Left lung (tissue), 10 donors: ENCODE measurements around the gene WWC2. TPM values are rescaled to one million over a fixed set of nuclear protein-coding genes. Genes with fewer than 3 reads are reported as not detected.

Source experiments
- ATAC-seq: fragments of 200-7000 bp; cut with Tn5 transposase; one replicate; pipeline ENCODE4 v1.9.1; 2020; ENCODE audit warnings: moderate library complexity
- DNase-seq, 4 donors: peaks; one replicate each; pipeline ENCODE4 v3.0.0-alpha.2; 2013 to 2020
- H3K27ac ChIP-seq, 2 donors: fragments of 200-600 bp; sonication (generic) in 1 of 2; one replicate each; pipeline versions ENCODE4 v1.5.0 to v1.8.0; 2020 to 2021
- H3K27me3 ChIP-seq, 2 donors: fragments of 200-600 bp; sonication (generic) in 1 of 2; one replicate each; pipeline versions ENCODE4 v1.5.0 to v1.8.0; 2020 to 2021
- H3K36me3 ChIP-seq, 2 donors: fragments of 200-600 bp; sonication (generic) in 1 of 2; one replicate each; pipeline versions ENCODE4 v1.5.0 to v1.8.0; 2020 to 2021
- H3K4me1 ChIP-seq, 2 donors: fragments of 200-600 bp; one replicate each; pipeline ENCODE4 v1.8.0; 2021
- H3K4me3 ChIP-seq, 2 donors: fragments of 200-600 bp; sonication (generic) in 1 of 2; one replicate each; pipeline versions ENCODE4 v1.5.0 to v1.8.0; 2020 to 2021; ENCODE audit warnings: mild to moderate bottlenecking in 1 of 2
- H3K9me3 ChIP-seq, 2 donors: fragments of 200-600 bp; sonication (generic) in 1 of 2; one replicate each; pipeline versions ENCODE4 v1.5.0 to v1.8.0; 2020 to 2021
- intact Hi-C, 2 donors: fragments of 100-400 bp; cut with DNase I; formaldehyde crosslinking; loops; one replicate each; pipeline versions ENCODE4 v1.11.2 to v1.14.2; 2022
- polyA plus RNA-seq, 6 donors: library from polyadenylated mRNA; unstranded; fragments of 120-200 nt; gene quantifications; one replicate each; pipeline ENCODE4 v1.2.1, GENCODE V29; 2013; ENCODE audit not compliant: insufficient read length in 6 of 6
- total RNA-seq, 2 donors: library from RNA; stranded (reverse); fragmentation: NEBNext Ultra II Directional; extraction: Animal tissue kit (Norgen Biotek cat#: 25700); gene quantifications; one replicate each; pipeline ENCODE4 v1.2.1, GENCODE V29; 2021
- TF ChIP-seq, protein P1 (sequence below), 2 donors: fragments of 200-600 bp; sonication (generic) in 1 of 2; IDR thresholded peaks; one replicate each; pipeline versions ENCODE4 v1.5.0 to v1.8.0; 2021; ENCODE audit warnings: antibody characterized with exemption in 2 of 2
- donor health status: DM: no; HTN: yes; CAD: no.
- donor health status: DM: no; HTN: no; CAD: no.

WWC2 gene
- total and polyA plus RNA-seq, 8 donors: 39.6 to 96.9 (median 52.3) TPM

DNA sequence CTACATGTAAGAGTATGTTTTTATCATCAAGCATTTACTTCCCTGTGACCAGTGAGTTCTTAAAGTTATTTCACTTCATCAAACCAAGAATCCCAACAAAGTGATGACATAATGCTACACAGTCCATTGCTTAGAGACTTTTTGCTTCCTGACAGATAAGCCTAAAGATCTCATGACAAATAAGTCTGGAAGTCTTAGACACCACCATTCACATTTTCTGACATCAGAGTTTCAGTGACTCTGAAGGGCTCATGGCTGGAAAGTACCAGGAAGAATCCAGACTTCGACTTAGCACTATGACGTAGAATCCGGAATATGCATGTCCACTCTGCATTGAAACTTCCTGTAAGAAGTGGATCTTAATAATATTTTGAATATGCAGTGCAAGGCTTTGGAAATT, 167.3 kb downstream of the WWC2 start:
- DNase-seq (no peak), ATAC-seq (no peak)
- Histone ChIP-seq H3K27ac (no peak overlapping the region), H3K36me3 (peaks cover 0 to 28% of the 10 kb centered on the region in 2 donors), H3K4me3 (no peak overlapping the region), H3K27me3 (no peaks in the 10 kb centered on the region), H3K4me1 (peaks cover 4 to 14% of the 10 kb centered on the region in 2 donors), H3K9me3 (no peaks in the 10 kb centered on the region)
- intact Hi-C loops: loop anchor here in 1 of 2 donors (5.0 kb wide), 1 partner anchor 324 kb away; no protein-coding TSS in a partner anchor
- TF ChIP-seq, protein P1, sequence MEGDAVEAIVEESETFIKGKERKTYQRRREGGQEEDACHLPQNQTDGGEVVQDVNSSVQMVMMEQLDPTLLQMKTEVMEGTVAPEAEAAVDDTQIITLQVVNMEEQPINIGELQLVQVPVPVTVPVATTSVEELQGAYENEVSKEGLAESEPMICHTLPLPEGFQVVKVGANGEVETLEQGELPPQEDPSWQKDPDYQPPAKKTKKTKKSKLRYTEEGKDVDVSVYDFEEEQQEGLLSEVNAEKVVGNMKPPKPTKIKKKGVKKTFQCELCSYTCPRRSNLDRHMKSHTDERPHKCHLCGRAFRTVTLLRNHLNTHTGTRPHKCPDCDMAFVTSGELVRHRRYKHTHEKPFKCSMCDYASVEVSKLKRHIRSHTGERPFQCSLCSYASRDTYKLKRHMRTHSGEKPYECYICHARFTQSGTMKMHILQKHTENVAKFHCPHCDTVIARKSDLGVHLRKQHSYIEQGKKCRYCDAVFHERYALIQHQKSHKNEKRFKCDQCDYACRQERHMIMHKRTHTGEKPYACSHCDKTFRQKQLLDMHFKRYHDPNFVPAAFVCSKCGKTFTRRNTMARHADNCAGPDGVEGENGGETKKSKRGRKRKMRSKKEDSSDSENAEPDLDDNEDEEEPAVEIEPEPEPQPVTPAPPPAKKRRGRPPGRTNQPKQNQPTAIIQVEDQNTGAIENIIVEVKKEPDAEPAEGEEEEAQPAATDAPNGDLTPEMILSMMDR (IDR thresholded peaks at IDR 0.05): no peak

DNA sequence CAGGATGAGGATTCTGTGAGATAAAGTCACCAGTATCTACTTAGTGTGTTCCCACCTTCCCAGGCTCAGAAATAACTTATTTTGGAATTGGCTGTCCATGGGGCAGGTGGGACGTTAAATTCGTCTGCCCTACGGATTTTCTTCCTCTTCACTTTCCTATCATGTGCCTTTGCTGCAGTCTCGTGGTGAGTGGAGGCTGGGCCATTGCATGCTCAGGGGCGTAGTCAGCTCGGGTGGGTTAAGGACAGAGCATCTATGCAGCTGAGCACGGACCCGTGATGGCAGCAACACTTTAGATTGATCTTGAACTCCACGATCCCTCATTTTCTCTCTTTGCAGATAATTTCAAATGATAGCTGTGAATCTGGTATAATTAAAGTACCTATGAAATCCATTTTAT, 169.5 kb downstream of the WWC2 start:
- no peak for DNase-seq
- Histone ChIP-seq H3K27me3 (no peaks in the 10 kb centered on the region), H3K27ac (no peak overlapping the region), H3K4me1 (no peaks in the 10 kb centered on the region), H3K4me3 (no peak overlapping the region), H3K36me3 (peaks cover 0 to 34% of the 10 kb centered on the region in 2 donors), H3K9me3 (no peaks in the 10 kb centered on the region)
- ATAC-seq: no peak
- intact Hi-C loops: loop anchor here in 1 of 2 donors (5.0 kb wide), 1 partner anchor 326 kb away; no protein-coding TSS in a partner anchor
- TF ChIP-seq, protein P1 (IDR thresholded peaks at IDR 0.05): no peak

DNA sequence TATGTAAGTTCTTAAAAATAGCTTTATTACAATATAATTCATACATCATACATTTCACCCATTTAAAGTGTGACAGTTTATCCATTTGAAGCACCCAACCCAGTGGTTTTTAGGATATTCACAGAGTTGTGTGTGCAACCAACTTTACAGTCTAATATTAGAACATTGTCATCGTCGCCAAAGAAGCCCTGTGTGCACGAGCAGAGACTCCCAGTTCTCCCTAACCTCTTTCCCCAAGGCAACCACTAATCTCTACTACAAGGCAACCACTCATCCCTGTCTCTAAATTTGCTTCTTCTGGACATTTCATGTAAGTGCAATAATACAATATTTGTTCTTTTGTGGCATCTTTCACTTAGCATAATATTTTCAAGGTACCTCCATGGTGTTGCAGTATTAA, 173.3 kb downstream of the WWC2 start:
- DNase-seq: no peak
- Histone ChIP-seq H3K27me3 (no peaks in the 10 kb centered on the region), H3K27ac (no peak overlapping the region), H3K4me3 (no peak overlapping the region), H3K9me3 (peaks cover 0 to 29% of the 10 kb centered on the region in 2 donors), H3K4me1 (no peaks in the 10 kb centered on the region), H3K36me3 (peaks cover 0 to 53% of the 10 kb centered on the region in 2 donors)
- ATAC-seq: no peak
- TF ChIP-seq, protein P1 (IDR thresholded peaks at IDR 0.05): no peak
- intact Hi-C loops: no loop called here

DNA sequence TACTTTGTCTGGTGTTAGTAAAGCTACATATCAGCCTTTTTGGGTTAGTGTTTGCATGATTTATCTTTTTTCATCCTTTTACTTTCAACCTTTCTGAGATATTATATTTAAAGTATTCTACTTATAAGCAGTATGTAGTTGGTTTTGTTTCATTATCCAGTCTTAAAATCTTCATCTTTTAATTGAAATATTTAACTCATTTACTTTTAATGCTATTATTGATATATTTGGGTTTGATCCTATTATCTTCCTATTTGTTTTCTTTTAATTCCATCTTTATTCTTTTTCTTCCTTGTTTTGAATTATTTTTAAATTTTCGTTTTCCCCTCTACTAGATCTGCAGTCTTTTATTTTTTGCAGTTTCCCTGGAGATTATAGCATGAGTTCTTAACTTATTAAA, 177.0 kb downstream of the WWC2 start:
- peaks cover 0 to 29% of the 10 kb centered on the region in 2 donors for H3K9me3 ChIP-seq
- no peak for DNase-seq
- H3K27me3 ChIP-seq: no peaks in the 10 kb centered on the region
- H3K4me3 ChIP-seq: no peak overlapping the region
- TF ChIP-seq, protein P1 (IDR thresholded peaks at IDR 0.05): no peak
- intact Hi-C loops: no loop called here
- peaks cover 0 to 44% of the 10 kb centered on the region in 2 donors for H3K36me3 ChIP-seq
- no peaks in the 10 kb centered on the region for H3K4me1 ChIP-seq
- H3K27ac ChIP-seq: no peak overlapping the region
- no peak for ATAC-seq

DNA sequence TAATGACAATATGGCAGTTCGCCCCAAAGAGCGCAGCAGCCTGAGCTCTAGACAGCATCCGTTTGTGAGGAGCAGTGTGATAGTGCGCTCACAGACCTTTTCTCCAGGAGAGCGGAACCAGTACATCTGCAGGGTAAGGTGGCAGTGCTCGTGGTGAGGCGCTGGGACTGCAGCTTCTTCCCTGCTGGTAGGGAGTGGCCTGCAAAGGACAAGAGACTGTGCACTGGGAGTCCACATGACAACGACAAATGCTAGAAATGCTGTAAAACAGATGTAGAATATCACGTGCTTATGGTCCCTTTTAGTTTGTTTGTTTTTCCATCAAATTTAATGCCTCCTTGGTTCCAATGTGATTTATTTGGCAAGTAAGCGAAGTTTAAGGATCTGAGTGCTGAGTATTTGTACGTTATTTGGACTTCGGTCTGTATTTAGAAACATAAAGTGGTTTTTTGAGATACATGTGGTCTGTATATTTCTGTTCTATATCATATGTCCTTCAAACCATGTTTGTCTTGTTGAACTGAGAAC, 185.3 kb downstream of the WWC2 start:
- no peak for DNase-seq
- Histone ChIP-seq H3K9me3 (no peaks in the 10 kb centered on the region), H3K27ac (no peak overlapping the region), H3K4me3 (no peak overlapping the region), H3K36me3 (peaks cover 0 to 58% of the 10 kb centered on the region in 2 donors), H3K27me3 (no peaks in the 10 kb centered on the region), H3K4me1 (no peaks in the 10 kb centered on the region)
- TF ChIP-seq, protein P1 (IDR thresholded peaks at IDR 0.05): no peak
- intact Hi-C loops: no loop called here
- ATAC-seq: no peak
